Endothelial cell of umbilical vein (primary cell): Measurements from ENCODE around the gene ADAMTSL2. TPM values are rescaled to one million over a fixed set of nuclear protein-coding genes. Genes with fewer than 3 reads are reported as not detected.

Experiments
- BruUV-seq: library from RNA; stranded (reverse); fragments of 400-500 nt; replicated peaks from 2 replicates; lab custom pipeline; 2021; lab: Mats Ljungman, UMichigan
- CTCF ChIA-PET: fragments of 300-600, 350-600 bp; sonication (Branson Sonifier 250); formaldehyde crosslinking; loops from one replicate; lab custom pipeline; 2021; ENCODE audit warnings: antibody characterized with exemption, inconsistent platforms; lab: Charles Lee
- POLR2A ChIA-PET: fragments of 300-600, 350-600 bp; sonication (Branson Sonifier 250); formaldehyde crosslinking; loops from one replicate; lab custom pipeline; 2021; ENCODE audit warnings: antibody characterized with exemption, inconsistent platforms; lab: Charles Lee
- DNase-seq: peaks from one replicate; pipeline ENCODE4 v3.0.0-alpha.2; 2011; ENCODE audit warnings: low read depth, low spot score
- FAIRE-seq: peaks from 2 replicates; lab custom pipeline; 2011; peaks lifted over from hg19 to GRCh38; lab: Jason Lieb, UNC
- H2AFZ ChIP-seq: 2 replicates; pipeline ENCODE4 v1.6.0; 2012; ENCODE audit warnings: low read depth, low read length, control low read depth, inconsistent platforms
- H3K27ac ChIP-seq: 2 replicates; pipeline ENCODE4 v1.5.1; 2011; ENCODE audit warnings: low read depth, mild to moderate bottlenecking, control low read depth, low read length, moderate library complexity; ENCODE audit not compliant: insufficient read depth
- H3K27me3 ChIP-seq, 2 experiments: 2 replicates each; pipeline versions ENCODE4 v1.6.0 to v1.6.1; 2011; ENCODE audit warnings: low read length in 2 of 2, mixed read lengths in 1 of 2; ENCODE audit not compliant: control insufficient read depth in 2 of 2, insufficient read depth in 2 of 2
- H3K36me3 ChIP-seq, 2 experiments: 2 replicates in 1 of 2; 3 replicates in 1 of 2; pipeline ENCODE4 v1.5.1; 2011; ENCODE audit warnings: low read length in 2 of 2, mild to moderate bottlenecking in 1 of 2, moderate library complexity in 1 of 2; ENCODE audit not compliant: control insufficient read depth in 2 of 2, insufficient read depth in 2 of 2; ENCODE audit errors: extremely low read depth in 1 of 2
- H3K4me1 ChIP-seq: 3 replicates; pipeline ENCODE4 v1.5.1; 2011; ENCODE audit warnings: mild to moderate bottlenecking, low read length; ENCODE audit not compliant: control insufficient read depth, insufficient read depth; ENCODE audit errors: extremely low read depth
- H3K4me2 ChIP-seq: 2 replicates; pipeline ENCODE4 v1.6.1; 2011; ENCODE audit warnings: low read length, control low read depth, mixed read lengths; ENCODE audit not compliant: insufficient read depth
- H3K4me3 ChIP-seq, 3 experiments: fragments of 200-600 bp in 1 of 3; sonication (generic), shearing (Covaris generic) in 1 of 3; replicated peaks in 1 of 3; 2 replicates each; pipeline ENCODE4 v1.5.1; 2011 to 2016; ENCODE audit warnings: control low read depth in 3 of 3, low read length in 3 of 3, mild to moderate bottlenecking in 2 of 3, inconsistent platforms in 1 of 3, low read depth in 1 of 3, moderate library complexity in 1 of 3; ENCODE audit not compliant: insufficient read depth in 1 of 3
- H3K79me2 ChIP-seq: 2 replicates; pipeline ENCODE4 v1.6.0; 2012; ENCODE audit warnings: low read length, inconsistent platforms; ENCODE audit not compliant: control insufficient read depth, insufficient read depth
- H3K9ac ChIP-seq: replicated peaks from 2 replicates; pipeline ENCODE3; 2011; ENCODE audit warnings: low read length, control low read depth; ENCODE audit not compliant: insufficient read depth; ENCODE audit errors: extremely low read depth
- H3K9me1 ChIP-seq: replicated peaks from 3 replicates; pipeline ENCODE4 v1.6.0; 2011; ENCODE audit warnings: mild to moderate bottlenecking, low read length; ENCODE audit not compliant: control insufficient read depth, insufficient read depth; ENCODE audit errors: extremely low read depth
- H3K9me3 ChIP-seq: replicated peaks from 2 replicates; pipeline ENCODE4 v1.5.1; 2012; ENCODE audit warnings: low read length, inconsistent platforms; ENCODE audit not compliant: control insufficient read depth, insufficient read depth
- H4K20me1 ChIP-seq: replicated peaks from 2 replicates; pipeline ENCODE3; 2011; ENCODE audit warnings: mild to moderate bottlenecking, low read length; ENCODE audit not compliant: control insufficient read depth, insufficient read depth; ENCODE audit errors: extremely low read depth
- EZH2 ChIP-seq: IDR thresholded peaks from 2 replicates; pipeline ENCODE4 v1.6.1; 2012; ENCODE audit warnings: borderline replicate concordance, low read depth, mild to moderate bottlenecking, moderate library complexity, low read length, inconsistent platforms; ENCODE audit not compliant: severe bottlenecking
- FOS ChIP-seq: IDR thresholded peaks from 2 replicates; pipeline ENCODE4 v1.6.1; 2011; ENCODE audit warnings: mild to moderate bottlenecking, low read length, moderate library complexity, borderline replicate concordance; ENCODE audit not compliant: insufficient read depth
- GATA2 ChIP-seq: IDR thresholded peaks from 2 replicates; pipeline ENCODE4 v1.7.0; 2011; ENCODE audit warnings: low read depth, mild to moderate bottlenecking, moderate library complexity, mixed read lengths, low read length; ENCODE audit not compliant: insufficient read length, insufficient read depth
- JUN ChIP-seq: IDR thresholded peaks from 2 replicates; pipeline ENCODE4 v1.6.1; 2011; ENCODE audit warnings: borderline replicate concordance, low read depth; ENCODE audit not compliant: insufficient read length, insufficient read depth
- MYC ChIP-seq: IDR thresholded peaks from one replicate; pipeline ENCODE4 v1.6.1; 2011; ENCODE audit warnings: mild to moderate bottlenecking, low read depth, low read length
- POLR2A ChIP-seq: IDR thresholded peaks from 2 replicates; pipeline ENCODE4 v1.6.1; 2012; ENCODE audit warnings: low read depth, mild to moderate bottlenecking, control low read depth, low read length
- POLR2AphosphoS5 ChIP-seq: IDR thresholded peaks from 2 replicates; pipeline ENCODE4 v1.6.1; 2012; ENCODE audit warnings: low read depth, mild to moderate bottlenecking, control low read depth, low read length, moderate library complexity; ENCODE audit not compliant: insufficient read depth
- dilution Hi-C: fragments of 300-500 bp; cut with MboI; formaldehyde crosslinking; loops from one replicate; pipeline ENCODE4 v1.15.0; 2019; ENCODE audit warnings: low sequenced_read_pairs; ENCODE audit not compliant: extremely low pct_ligation_motif_present
- intact Hi-C: fragments of 100-400 bp; cut with micrococcal nuclease; formaldehyde crosslinking; loops from one replicate; pipeline ENCODE4 v1.10.0; 2022
- polyA plus RNA-seq, 4 experiments: library from polyadenylated mRNA; depleted of rRNA in 3 of 4; stranded (reverse) in 3 of 4; unstranded in 1 of 4; fragments of >200 nt; gene quantifications; 2 replicates each; pipeline versions ENCODE4 v1.2.1 to v1.2.3, GENCODE V29; 2011 to 2012; ENCODE audit warnings: missing spikeins in 1 of 4
- total RNA-seq: library from RNA; stranded (reverse); gene quantifications from 2 replicates; pipeline ENCODE4 v1.2.3, GENCODE V29; 2021
- TF ChIP-seq, protein P1 (sequence below): IDR thresholded peaks from 2 replicates; pipeline ENCODE4 v1.6.1; 2011; ENCODE audit not compliant: insufficient read depth, insufficient read length
- TF ChIP-seq, protein P2 (sequence below), 2 donors: IDR thresholded peaks; 1 replicate in 1 of 2; 2 replicates in 1 of 2; pipeline ENCODE4 v1.5.1; 2011; ENCODE audit warnings: low read length in 2 of 2, mild to moderate bottlenecking in 2 of 2, moderate library complexity in 2 of 2, control low read depth in 1 of 2, inconsistent platforms in 1 of 2, low read depth in 1 of 2; ENCODE audit not compliant: insufficient read depth in 1 of 2; ENCODE audit errors: extremely low read depth in 1 of 2

Gene ADAMTSL2
- total and polyA plus RNA-seq, 2 donors (not counting 3 experiments of a cell fraction or from before 2014, with no cell fraction given) = not detected

DNA sequence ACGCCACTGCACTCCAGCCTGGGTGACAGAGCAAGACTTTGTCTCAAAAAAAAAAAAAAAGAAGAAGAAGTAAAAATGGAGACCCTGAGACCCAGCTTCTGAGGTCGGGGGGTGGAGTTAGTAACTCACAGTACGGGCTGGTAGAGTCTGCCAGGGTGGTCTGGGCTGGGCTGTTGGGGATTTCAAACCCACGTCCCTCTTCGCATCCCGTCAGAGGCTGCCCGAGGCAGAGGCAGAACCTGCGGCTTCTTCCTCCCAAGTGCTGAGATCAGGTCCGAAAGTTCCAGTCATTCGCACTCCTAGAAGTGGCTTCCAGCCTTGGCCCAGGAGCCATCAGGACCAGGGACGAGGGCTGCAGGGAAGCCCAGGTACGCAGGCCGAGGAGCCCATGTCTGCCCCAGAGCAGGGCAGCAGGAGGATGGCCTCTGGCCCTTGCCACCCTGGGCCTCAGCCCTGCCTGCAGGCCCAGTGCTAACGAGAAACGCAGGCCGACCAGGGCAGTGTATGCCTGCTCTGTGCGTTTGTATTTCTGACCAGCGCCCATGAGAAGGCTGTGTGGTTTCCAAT, 45.7 kb upstream of the ADAMTSL2 start:
- Histone ChIP-seq H3K4me2 (no peak overlapping the region), H3K4me3 (no peak overlapping the region), H2AFZ (no peak overlapping the region), H3K9ac (no peak overlapping the region), H3K36me3 (no peaks in the 10 kb centered on the region), H3K9me1 (no peaks in the 10 kb centered on the region), H3K27ac (no peak overlapping the region), H3K27me3 (no peaks in the 10 kb centered on the region), H4K20me1 (no peaks in the 10 kb centered on the region), H3K9me3 (no peaks in the 10 kb centered on the region), H3K79me2 (no peaks in the 10 kb centered on the region), H3K4me1 (no peaks in the 10 kb centered on the region)
- intact Hi-C loops (no loop called here), dilution Hi-C loops (no loop called here)
- DNase-seq = no peak
- BruUV-seq = no TSS peak
- TF ChIP-seq, protein P1, sequence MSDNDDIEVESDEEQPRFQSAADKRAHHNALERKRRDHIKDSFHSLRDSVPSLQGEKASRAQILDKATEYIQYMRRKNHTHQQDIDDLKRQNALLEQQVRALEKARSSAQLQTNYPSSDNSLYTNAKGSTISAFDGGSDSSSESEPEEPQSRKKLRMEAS = no peak
- TF ChIP-seq FOS (no peak), POLR2A (no peak), EZH2 (no peak)
- ChIA-PET POLR2A (no interaction called here), CTCF (interaction anchor here (1.0 to 7.3 kb wide), 2 partner anchors 9 to 302 kb away, joined by 3 to 142 read pairs; partner anchors contain the start of gene SLC2A6)
- no peak for FAIRE-seq

DNA sequence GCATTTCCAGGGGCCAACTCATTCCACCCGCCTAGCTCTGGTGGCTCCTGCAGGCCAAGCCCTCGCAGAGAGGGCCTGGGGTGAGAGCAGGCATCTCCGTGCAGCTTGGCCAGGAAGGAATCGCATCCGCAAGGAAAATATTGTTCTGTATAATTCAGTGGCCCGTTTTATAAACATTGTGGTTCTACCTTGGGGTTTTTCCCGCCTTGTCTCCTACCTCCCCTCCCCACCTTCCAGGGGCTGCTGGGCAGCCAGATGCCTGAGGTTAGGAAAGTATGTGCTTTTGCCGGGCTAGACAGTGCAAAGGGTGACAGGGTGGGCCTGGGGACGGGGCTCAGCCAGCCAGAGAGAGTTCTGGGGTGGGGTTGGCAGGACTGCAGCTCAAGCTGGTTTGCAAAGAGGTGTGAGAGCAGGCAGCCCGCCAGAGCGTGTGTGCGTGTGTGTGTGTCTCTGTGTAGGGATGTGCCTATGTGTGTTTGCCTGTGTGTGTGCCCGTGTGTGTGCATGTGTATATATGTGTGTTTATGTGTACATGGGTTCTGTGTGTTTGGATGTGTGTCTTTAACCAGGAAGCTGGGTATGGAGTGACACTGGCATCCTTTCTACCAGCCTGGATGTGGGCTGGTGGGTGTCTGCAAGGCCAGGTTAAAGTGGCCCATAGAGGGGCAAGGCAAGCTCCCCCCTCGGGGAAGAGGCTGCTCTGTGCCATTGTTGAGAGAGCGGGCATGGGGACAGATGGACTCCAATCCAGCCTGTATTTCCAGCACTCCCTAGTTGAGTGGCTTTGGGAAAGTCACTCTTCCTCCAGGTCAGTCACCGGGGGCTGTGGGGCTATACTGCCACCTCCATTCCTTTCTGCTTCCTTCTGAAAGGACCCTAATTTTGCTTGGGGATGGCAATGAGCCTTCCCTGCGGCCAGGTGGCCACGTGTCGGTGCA, 45.0 kb upstream of the ADAMTSL2 start:
- Histone ChIP-seq H4K20me1 (no peaks in the 10 kb centered on the region), H3K36me3 (no peaks in the 10 kb centered on the region), H3K79me2 (no peaks in the 10 kb centered on the region), H3K9me1 (no peaks in the 10 kb centered on the region), H3K9me3 (no peaks in the 10 kb centered on the region), H3K4me3 (no peak overlapping the region), H3K27ac (no peak overlapping the region), H3K4me2 (no peak overlapping the region), H3K9ac (no peak overlapping the region), H3K27me3 (no peaks in the 10 kb centered on the region), H3K4me1 (no peaks in the 10 kb centered on the region), H2AFZ (no peak overlapping the region)
- DNase-seq = no peak
- CTCF ChIA-PET = interaction anchor here (0.8 to 2.2 kb wide), 4 partner anchors 9 to 467 kb away, joined by 3 to 9 read pairs (median 3); partner anchors contain the start of gene SLC2A6
- BruUV-seq = no TSS peak
- dilution Hi-C loops (no loop called here), intact Hi-C loops (no loop called here)
- no peak for FAIRE-seq
- TF ChIP-seq, protein P1 = no peak
- TF ChIP-seq FOS (no peak), EZH2 (no peak), POLR2A (no peak), GATA2 (no peak), JUN (no peak), MYC (no peak), POLR2AphosphoS5 (no peak)
- TF ChIP-seq, protein P2, sequence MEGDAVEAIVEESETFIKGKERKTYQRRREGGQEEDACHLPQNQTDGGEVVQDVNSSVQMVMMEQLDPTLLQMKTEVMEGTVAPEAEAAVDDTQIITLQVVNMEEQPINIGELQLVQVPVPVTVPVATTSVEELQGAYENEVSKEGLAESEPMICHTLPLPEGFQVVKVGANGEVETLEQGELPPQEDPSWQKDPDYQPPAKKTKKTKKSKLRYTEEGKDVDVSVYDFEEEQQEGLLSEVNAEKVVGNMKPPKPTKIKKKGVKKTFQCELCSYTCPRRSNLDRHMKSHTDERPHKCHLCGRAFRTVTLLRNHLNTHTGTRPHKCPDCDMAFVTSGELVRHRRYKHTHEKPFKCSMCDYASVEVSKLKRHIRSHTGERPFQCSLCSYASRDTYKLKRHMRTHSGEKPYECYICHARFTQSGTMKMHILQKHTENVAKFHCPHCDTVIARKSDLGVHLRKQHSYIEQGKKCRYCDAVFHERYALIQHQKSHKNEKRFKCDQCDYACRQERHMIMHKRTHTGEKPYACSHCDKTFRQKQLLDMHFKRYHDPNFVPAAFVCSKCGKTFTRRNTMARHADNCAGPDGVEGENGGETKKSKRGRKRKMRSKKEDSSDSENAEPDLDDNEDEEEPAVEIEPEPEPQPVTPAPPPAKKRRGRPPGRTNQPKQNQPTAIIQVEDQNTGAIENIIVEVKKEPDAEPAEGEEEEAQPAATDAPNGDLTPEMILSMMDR (IDR thresholded peaks at IDR 0.05; ENCODE audit: extremely low read depth in 1 of 2, insufficient read depth in 1 of 2, low read depth in 1 of 2, low read length in 2 of 2) = no peak
- POLR2A ChIA-PET = no interaction called here
